D721Med (cell line): ENCODE results near the gene FAM107B.

Source experiments
- DNase-seq: peaks from one replicate; pipeline ENCODE4 v3.0.0; 2011; ENCODE audit warnings: low spot score; ENCODE audit not compliant: insufficient read length
- FAIRE-seq: peaks from 2 replicates; lab custom pipeline; 2011; peaks lifted over from hg19 to GRCh38; lab: Jason Lieb, UNC
- CTCF ChIP-seq: IDR thresholded peaks from 2 replicates; pipeline ENCODE4 v1.5.1; 2012; ENCODE audit warnings: mild to moderate bottlenecking, control low read depth; ENCODE audit not compliant: insufficient read depth; ENCODE audit errors: missing control alignments

Gene FAM107B

DNA sequence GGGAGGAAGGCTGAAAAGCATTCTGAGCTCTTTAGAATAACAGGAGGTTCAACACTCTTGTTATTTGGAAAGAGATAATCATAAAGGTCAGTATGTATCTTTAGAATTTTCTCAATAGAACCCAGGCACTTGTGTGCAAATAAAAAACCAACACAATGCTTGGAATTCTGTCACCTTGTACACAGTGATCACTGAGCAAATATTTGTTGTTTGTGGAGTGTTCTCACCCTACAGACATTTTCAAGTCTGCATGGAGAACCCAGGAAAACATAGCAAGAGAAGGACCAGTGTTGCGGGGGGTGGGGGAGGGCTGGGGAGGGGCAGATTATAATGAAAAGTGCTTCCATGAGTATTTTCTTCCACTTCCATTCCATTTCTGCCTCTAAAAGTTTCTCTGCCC, 87.4 kb downstream of the FAM107B start:
- FAIRE-seq: no peak
- no peak for TF ChIP-seq CTCF
- DNase-seq: no peak

DNA sequence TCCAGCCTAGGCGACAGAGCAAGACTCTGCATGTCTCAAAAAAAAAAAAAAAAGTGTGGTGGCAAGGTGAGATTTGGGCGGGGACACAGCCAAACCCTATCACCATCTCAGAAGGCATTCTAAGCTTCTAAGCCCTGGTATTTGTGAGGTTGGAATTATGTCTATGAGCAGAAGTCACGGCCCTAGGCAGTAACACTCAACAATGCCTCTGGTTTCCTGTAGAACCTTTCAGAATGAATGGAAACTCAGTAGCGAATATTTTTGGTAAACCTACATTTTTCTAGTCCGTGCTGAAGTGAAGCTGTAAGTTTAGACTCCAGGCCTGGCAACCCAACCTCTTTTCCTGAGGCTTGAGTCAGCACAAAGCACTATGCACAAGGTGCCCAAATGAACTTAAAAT, 88.3 kb downstream of the FAM107B start:
- TF ChIP-seq CTCF: no peak
- DNase-seq (no peak), FAIRE-seq (no peak)

DNA sequence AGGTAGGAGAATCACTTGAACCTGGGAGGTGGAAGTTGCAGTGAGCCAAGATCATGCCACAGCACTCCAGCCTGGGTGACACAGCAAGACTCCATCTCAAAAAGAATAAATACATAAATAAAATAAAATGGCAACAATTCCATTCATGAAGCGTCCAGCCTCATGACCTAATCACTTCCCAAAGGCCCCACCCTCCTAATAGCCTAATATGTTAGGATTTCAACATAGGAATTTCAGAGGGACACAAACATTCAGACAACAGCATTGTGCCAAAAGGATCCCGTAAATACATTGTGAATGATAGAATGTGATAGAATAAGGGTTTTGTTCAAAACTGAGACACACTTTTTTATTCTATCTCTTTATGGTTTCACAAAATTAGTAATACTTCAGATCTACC, 90.3 kb downstream of the FAM107B start:
- DNase-seq (no peak), FAIRE-seq (no peak)
- TF ChIP-seq CTCF: no peak

DNA sequence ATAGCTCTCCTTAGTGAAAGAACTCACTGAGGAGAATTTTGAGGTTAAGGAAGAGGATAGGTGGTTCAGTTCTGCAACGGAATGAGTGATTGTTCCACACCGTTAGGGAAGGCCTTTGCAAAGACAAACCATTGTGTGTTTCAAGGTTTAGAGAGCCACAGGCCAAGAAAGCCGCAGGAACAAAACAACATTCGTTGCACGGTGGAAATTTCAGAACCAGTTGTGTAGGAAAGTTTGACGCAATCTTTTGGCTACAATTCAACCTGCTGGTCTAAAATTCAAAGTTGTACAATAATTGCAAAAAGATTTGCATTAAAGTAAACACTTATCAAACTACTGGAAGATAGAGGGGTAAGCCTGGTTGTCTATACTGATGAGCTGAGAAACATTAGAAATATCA, 91.4 kb downstream of the FAM107B start:
- FAIRE-seq (no peak), DNase-seq (no peak)
- no peak for TF ChIP-seq CTCF

DNA sequence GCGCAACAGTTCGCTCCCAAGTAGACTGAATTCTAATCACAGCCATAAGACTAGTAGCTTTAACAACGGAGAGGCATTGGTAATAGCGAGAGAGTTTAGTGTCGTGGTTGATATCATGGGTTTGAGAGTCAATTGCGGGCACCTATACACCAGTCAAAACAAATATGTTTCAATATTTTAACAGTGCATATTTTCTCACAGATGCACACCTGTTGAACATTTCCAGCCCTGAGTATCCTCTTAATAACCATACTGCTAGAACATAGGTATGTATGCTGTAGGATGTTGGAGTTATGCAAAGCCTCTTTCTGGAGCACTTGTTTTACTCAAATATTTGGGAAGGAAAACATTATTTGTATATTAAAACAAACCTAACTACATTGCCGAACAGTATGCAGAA, 92.9 kb downstream of the FAM107B start:
- DNase-seq (no peak), FAIRE-seq (no peak)
- no peak for TF ChIP-seq CTCF

GRCh38 chr10:14681305-14681704, 93.4 kb downstream of the FAM107B start:
- TF ChIP-seq CTCF: no peak

DNA sequence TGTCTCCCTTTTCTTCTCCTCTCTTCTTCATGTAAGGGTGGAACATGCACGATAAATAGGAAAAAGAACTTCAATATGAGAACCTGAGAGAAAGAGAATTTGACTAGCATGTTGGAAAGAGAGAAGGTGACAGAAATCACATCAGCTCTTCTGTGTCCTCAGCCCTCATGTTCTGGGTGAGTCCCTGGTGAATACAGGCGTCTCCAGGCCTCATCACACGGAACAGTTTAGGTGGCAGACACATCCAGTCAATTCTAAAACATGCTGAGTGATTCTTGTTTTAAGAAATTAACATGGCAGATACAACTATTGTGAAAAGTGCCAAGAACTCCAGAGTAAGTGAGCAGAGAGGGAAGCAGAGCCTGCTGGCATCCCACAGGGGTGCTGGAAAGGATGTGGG, 96.1 kb downstream of the FAM107B start:
- DNase-seq: no peak
- FAIRE-seq: no peak
- no peak for TF ChIP-seq CTCF

More at GRCh38 chr10:14681305-14681704, 93.4 kb downstream of the FAM107B start:
- DNase-seq (no peak), FAIRE-seq (no peak)
